ENCODE results near the gene CLSTN3. TPM values are rescaled to one million over a fixed set of nuclear protein-coding genes. Genes with fewer than 3 reads are reported as not detected.

The CLSTN3 gene
- total RNA-seq, 1 donor from 2014 or later, result 86.5 TPM

GRCh38 chr12:7145671-7146070 lies 15.5 kb downstream of the CLSTN3 start:
- intact Hi-C loops (cut with micrococcal nuclease), result no loop called here

- intact Hi-C loops (cut with micrococcal nuclease), result no loop called here
Observed at GRCh38 chr12:7146228-7146627, 16.1 kb downstream of the CLSTN3 start.

DNA sequence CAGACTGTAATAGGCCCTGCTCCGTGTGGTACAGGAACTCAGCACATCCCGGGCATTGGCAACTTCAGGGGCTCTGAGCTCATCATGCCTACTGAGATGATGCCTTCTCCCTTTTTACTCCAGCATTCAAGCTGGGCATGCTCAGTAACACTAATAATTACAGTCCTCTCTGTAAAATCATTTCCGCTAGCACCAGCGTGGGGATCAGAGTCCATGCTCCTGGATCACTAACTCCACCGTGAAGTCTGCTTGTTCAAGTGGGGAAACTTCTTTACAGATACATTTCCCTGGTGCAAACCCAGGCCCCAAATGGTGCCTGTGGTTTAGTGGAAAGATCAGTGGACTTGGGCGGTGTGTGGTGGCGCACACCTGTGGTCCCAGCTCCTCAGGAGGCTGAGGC lies 16.7 kb downstream of the CLSTN3 start:
- intact Hi-C loops (cut with micrococcal nuclease), result no loop called here

DNA sequence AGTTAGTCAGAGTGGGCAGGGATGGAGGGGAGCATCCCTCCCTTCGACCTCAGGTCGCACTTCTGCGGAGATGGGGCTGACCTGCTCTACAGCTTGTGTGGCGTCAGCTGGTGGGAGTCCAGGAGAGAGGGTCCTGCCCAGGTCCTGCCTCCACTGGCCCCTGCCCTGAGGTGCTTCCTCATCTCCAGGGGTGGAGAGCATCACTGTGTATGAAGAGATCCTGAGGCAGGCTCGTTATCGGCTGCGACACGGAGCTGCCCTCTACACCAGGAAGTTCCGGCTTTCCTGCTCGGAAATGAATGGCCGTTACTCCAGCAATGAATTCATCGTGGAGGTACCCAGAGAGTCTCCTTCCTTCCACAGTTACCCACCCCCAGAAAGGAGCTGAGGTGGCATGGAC lies 20.2 kb downstream of the CLSTN3 start:
- intact Hi-C loops (cut with micrococcal nuclease), result no loop called here

DNA sequence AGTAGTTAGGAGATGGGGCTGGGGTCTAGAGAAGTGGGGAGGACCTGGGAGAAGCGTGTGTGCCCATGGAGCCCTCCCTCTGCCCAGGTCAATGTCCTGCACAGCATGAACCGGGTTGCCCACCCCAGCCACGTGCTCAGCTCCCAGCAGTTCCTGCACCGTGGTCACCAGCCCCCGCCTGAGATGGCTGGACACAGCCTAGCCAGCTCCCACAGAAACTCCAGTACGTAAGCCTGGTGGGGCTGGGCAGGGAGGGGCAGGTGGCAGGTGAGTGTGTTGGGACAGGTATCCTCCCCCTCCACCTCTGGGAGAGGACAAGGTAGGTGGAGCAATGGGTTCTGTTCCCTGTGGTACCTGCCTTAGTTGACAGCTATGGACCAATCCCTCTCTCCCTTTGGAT lies 20.7 kb downstream of the CLSTN3 start:
- intact Hi-C loops (cut with micrococcal nuclease), result no loop called here

DNA sequence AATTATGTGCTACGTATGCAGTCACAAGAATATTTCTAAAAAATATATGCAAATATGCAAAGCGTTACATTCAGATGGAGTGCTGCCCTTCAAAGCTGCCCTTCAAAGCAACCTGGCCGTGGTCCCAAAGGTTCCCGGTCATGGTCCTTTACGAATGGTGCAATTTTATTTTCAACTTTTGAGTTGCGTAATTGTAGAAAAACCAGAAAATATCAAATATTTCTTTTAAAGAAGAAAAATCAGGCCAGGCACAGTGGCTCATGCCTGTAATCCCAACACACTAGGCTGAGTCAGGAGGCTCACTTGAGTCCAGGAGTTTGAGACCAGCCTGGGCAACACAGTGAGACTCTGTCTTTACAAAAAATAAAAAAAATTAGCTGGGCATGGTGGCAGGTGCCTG lies 21.4 kb downstream of the CLSTN3 start:
- intact Hi-C loops (cut with micrococcal nuclease), result no loop called here

- intact Hi-C loops (cut with micrococcal nuclease), result no loop called here
Observed at GRCh38 chr12:7152818-7153217, 22.6 kb downstream of the CLSTN3 start.

- intact Hi-C loops (cut with micrococcal nuclease), result no loop called here
Observed at GRCh38 chr12:7154042-7154441, 23.9 kb downstream of the CLSTN3 start.

GRCh38 chr12:7154901-7155470 lies 24.8 kb downstream of the CLSTN3 start:
- intact Hi-C loops (cut with micrococcal nuclease), result no loop called here

GRCh38 chr12:7155471-7156034 lies 25.4 kb downstream of the CLSTN3 start:
- intact Hi-C loops (cut with micrococcal nuclease), result no loop called here

DNA sequence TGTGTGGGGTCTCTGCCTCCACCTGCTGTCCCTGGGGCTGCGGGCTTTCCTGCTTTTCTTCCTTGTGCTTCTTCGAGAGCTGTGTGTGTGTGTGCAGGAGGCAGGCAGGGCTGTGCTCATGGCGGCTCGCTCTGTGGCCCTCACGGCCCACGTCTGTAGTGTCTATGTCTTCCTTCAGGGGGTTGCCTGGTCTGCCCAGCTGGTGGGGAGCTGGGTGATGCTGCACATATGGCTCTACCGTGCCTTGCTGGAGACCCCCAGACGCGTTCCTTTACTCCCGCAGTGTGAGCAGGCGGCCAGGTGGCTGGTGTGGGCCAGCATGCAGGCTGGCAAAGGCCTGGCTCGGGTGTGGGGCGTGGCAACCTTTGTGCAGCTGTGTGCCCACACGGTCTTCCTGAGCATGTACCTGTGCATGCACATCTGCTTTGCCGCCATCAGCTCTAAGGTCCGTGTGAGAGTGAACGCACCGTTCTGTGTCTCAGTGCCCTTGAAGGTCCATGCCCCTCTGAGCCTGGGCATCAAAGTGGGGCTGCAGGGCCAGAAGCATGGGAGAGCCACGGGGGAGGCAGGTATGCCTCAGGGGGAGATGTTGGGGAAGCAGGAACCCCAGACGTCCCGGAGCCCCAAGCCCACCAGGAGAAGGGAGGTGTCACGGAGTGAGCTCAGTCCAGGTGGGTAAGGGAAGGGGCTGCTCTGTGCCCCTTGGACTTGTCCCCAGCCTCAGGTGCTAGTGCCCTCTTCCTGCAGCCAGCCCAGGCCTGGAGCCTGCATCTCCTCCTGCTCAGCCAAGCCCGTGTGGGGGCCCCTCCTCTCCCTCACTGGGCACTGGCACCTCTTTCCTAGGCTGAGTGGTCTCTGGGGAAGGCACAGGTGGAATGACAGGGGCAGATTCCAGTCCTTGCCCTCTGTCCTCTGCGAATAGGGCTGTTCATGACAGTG lies 26.4 kb downstream of the CLSTN3 start:
- intact Hi-C loops (cut with micrococcal nuclease), result no loop called here

- intact Hi-C loops (cut with micrococcal nuclease), result no loop called here
Observed at GRCh38 chr12:7157391-7157790, 27.2 kb downstream of the CLSTN3 start.

GRCh38 chr12:7158781-7159609 lies 28.8 kb downstream of the CLSTN3 start:
- intact Hi-C loops (cut with micrococcal nuclease), result no loop called here

DNA sequence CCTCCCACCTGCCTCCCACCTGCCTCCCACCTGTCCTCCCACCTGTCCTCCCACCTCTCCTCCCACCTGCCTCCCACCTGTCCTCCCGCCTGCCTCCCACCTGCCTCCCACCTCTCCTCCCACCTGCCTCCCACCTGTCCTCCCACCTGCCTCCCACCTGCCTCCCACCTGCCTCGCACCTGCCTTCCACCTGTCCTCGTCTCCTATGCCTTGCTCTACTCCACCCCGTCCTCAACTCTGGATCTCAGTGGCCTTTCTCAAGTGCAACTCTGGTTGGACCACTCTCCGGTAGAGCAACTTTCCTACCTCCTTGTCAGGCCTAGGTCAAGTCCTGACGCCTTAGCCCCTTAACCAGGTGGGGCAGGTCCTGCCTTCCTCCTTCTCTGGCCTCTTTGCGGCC lies 30.0 kb downstream of the CLSTN3 start:
- intact Hi-C loops (cut with micrococcal nuclease), result no loop called here

- intact Hi-C loops (cut with micrococcal nuclease), result no loop called here
Observed at GRCh38 chr12:7161327-7161726, 31.2 kb downstream of the CLSTN3 start.

GRCh38 chr12:7161811-7162210 lies 31.6 kb downstream of the CLSTN3 start:
- intact Hi-C loops (cut with micrococcal nuclease), result no loop called here

GRCh38 chr12:7162691-7163114 lies 32.5 kb downstream of the CLSTN3 start:
- intact Hi-C loops (cut with micrococcal nuclease), result no loop called here

GRCh38 chr12:7169951-7170350 lies 39.8 kb downstream of the CLSTN3 start:
- intact Hi-C loops (cut with micrococcal nuclease), result no loop called here

DNA sequence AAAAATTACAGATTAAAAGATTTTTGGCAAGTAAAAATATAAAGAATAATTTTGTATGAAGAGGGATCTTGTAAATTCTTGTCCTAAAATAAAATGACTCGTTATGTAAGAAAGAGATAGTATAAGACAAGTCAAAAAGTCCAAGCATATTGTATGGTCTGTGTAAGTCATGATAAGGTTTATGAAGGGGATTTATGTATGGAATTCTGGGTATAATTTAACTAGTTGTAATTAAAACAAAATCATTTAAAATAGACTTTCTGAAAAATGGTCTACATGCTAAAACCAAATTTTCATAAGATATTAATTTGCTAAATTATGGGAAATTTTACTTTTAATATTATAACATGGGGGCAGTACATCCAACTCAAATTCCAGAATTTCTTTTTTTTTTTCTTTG lies 41.7 kb downstream of the CLSTN3 start:
- intact Hi-C loops (cut with micrococcal nuclease), result no loop called here

- intact Hi-C loops (cut with micrococcal nuclease), result no loop called here
Observed at GRCh38 chr12:7175493-7175892, 45.3 kb downstream of the CLSTN3 start.

DNA sequence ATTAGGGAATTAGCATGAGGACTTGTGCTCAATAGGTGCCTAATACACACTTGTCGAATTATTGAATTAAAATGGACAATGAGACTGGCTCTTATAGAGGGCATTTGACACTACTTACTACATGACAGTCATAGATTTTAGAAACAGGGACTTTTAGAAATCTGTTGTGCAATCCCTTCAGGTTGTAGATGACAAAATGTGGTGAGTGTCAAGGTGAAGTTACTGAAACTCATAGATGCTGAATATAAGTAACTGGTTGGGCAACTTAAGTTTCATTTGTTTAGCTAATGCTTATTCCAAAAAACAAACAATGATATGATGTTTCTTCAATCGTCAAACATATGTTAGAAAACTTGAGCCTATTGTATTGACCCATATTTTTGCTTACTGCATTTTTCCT lies 46.4 kb downstream of the CLSTN3 start:
- intact Hi-C loops (cut with micrococcal nuclease), result no loop called here

- intact Hi-C loops (cut with micrococcal nuclease), result no loop called here
Observed at GRCh38 chr12:7178481-7178880, 48.3 kb downstream of the CLSTN3 start.

Data from T-helper 1 cell treated with Interleukin-12 subunit alpha and Interleukin-12 subunit beta and Interleukin-4 antibody, amounts not matched to agents 30 ng/mL and 1 ng/mL, for 36 hours (primary cell).